Retinal pigment epithelial cell (primary cell): ENCODE results near the gene ITGA11.

Experiments used
- DNase-seq: peaks from one replicate; pipeline ENCODE4 v3.0.0-alpha.2; 2010; ENCODE audit warnings: low read depth
- H3K4me3 ChIP-seq: 2 replicates; pipeline ENCODE4 v1.5.1; 2011; ENCODE audit warnings: mild to moderate bottlenecking, low read length, control low read depth, moderate library complexity
- TF ChIP-seq, protein P1 (sequence below): conservative IDR thresholded peaks from 2 replicates; pipeline ENCODE4 v1.5.1; 2011; ENCODE audit warnings: low read depth, low read length, control low read depth, inconsistent platforms

ITGA11 gene

DNA sequence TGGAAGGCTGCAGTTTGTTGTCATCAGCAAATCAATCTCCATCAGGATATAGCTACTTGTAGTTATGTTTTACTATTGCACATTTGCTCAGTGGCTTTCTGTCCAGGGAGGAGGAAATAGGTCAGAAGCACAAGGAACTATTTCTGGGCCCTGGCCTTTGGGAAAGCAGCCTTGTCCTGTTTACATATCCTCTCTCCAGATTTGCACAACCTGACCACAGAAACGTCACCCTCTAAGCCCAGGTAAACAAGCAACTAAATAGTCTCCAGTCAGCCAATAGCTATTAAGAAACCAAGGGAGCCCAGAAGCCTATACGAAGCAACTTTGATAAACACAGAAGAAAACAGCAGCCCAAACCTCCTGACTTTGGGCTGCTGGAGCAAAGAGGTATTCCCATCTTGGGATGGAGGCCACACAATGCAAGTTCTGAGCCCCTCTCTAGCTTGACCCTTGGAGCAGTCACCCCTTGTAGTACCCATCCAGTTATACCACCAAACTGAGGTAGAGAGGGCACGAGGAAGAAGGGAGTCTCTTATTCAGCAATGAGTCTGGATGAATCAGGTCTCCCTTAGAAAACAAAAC lies 156.7 kb downstream of the ITGA11 start:
- TF ChIP-seq, protein P1, sequence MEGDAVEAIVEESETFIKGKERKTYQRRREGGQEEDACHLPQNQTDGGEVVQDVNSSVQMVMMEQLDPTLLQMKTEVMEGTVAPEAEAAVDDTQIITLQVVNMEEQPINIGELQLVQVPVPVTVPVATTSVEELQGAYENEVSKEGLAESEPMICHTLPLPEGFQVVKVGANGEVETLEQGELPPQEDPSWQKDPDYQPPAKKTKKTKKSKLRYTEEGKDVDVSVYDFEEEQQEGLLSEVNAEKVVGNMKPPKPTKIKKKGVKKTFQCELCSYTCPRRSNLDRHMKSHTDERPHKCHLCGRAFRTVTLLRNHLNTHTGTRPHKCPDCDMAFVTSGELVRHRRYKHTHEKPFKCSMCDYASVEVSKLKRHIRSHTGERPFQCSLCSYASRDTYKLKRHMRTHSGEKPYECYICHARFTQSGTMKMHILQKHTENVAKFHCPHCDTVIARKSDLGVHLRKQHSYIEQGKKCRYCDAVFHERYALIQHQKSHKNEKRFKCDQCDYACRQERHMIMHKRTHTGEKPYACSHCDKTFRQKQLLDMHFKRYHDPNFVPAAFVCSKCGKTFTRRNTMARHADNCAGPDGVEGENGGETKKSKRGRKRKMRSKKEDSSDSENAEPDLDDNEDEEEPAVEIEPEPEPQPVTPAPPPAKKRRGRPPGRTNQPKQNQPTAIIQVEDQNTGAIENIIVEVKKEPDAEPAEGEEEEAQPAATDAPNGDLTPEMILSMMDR, result no peak
- DNase-seq, result no peak
- H3K4me3 ChIP-seq, result no peak overlapping the region

DNA sequence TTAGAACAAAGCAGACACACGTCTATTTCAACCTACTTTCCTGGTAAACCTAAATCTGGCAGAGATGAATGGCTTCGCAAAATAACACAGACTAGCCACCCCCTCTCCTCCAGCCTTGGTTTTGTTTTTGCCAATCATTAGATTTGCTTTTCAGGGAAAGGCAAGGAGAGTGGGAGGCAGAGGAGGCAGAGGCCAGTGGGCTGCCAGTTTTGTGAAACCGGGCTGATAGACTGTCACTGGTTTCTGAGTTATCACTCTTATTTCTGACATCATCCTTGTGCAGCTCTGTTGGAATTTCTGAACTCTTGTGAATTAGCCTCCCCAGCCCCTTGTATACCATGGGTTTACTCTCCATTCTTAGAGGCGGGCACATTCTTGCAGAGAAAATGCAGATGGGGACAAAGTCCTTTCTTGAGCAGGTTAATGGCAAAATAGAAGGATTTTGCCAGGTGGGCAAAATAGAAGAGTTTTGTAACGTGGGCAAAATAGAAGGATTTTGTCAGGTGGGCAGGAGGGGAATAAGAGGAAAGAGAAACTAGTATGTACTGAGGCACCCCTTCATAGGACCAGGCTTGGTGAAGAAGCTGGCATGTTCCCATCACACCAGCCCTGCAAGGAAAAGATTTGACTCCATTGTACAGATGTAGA lies 157.6 kb downstream of the ITGA11 start:
- no peak overlapping the region for H3K4me3 ChIP-seq
- TF ChIP-seq, protein P1, result no peak
- DNase-seq, result no peak

DNA sequence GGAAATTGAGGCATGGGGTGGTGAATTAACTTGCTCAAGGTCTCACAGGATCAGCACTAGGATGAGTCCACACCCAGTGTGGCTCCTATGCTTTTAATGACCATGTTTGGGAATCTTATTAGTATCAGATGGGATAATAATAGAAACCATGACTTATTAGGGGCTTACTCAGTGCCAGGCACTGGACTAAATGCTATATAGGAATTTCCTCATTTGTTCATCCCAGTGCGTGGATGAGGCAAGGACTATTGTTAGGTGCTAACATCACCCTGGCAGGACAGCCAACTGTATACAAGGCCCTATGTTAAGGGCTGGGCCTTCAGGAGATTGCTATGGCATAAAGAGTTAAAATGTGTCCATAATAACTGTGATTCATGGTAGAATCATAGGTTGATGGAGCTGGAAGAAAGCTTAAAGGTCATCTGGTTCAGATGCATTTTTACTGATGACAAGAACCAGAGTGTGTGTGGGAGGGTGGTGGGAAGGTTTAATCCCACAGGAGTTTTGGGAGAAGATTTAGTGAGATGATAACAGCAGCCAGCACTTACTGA lies 159.2 kb downstream of the ITGA11 start:
- DNase-seq, result no peak
- H3K4me3 ChIP-seq, result no peak overlapping the region
- TF ChIP-seq, protein P1, result no peak

DNA sequence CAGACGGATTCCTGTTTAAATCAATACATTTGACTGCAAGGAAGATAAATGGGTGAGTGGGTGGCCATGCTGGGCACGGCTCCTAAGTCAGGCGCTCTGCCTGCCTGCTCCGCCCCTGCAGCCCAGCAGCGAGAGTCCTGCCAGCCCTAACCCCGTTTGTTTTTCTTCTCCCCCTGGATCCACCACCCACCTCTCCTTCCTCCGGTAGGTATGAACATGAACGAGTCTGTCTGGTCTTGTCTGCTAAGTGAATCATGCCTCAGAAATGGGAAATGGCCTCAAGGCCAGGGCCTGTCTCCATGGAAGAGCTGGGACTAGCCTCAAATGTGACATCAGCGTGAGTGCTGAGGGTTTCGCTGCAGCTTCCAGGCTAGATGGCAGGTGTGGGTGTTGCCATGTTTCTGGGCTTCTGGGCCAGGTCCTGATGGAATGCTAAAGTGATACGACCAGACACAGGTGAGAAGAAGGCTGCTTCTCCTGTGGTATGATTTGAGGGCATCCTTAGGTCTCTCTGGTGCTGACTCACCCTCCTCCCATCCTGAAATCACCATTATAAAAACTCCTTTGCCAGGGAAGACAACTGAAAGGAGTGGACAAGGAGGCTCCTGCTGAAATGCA lies 160.0 kb downstream of the ITGA11 start:
- TF ChIP-seq, protein P1, result no peak
- DNase-seq, result no peak

DNA sequence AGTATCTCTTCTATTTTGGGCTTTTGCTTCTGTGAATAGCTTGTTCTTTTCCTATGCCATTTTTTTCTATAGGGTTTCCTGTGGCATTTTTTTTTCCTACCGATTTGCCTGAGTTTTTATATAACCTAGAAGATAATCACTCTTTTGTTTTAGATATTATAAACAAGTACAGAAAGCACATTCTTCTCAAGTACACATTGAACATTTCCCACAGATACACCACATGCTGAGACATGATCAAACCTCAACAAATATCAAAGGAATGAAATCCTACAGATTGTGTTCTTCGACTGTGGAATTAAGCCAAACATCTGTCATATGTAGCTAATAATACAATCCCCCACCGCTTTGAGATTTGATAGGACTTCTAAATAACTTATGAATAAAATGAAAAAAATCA lies 163.6 kb downstream of the ITGA11 start:
- no peak for DNase-seq
- TF ChIP-seq, protein P1, result no peak

More for the DNA sequence above, 160.0 kb downstream of the ITGA11 start:
- H3K4me3 ChIP-seq, result no peak overlapping the region

DNA sequence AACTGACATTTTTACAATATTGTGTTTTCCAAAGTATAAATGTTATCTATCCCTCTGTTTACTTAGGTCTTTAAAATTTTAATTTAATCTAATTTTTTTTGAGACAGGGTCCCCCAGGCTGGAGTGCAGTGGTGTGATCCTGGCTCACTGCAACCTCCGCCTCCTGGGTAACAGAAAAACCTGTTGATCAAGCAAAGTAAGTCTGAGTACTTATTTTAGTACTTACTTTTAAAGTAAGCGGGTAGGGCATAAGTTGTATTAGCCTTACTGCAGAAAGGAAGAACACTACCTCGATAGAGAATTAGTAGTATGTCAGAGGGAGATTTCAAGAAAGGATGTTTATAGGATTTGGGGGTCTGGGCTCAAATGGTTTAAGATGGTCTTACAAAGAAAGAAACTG lies 166.3 kb downstream of the ITGA11 start:
- H3K4me3 ChIP-seq, result no peak overlapping the region
- DNase-seq, result no peak
- TF ChIP-seq, protein P1, result no peak

More for the DNA sequence above, 163.6 kb downstream of the ITGA11 start:
- H3K4me3 ChIP-seq, result no peak overlapping the region
